Ovary (tissue), 3 donors: ENCODE results near the gene ABHD11.

Source experiments
- EP300 ChIP-seq: sonication (generic); formaldehyde crosslinking; IDR thresholded peaks from one replicate; pipeline ENCODE4 v1.6.1; 2017; ENCODE audit warnings: antibody characterized with exemption
- POLR2A ChIP-seq: fragments of 450-650 bp; IDR thresholded peaks from one replicate; pipeline ENCODE4 v1.6.1; 2017; ENCODE audit warnings: antibody characterized with exemption, mild to moderate bottlenecking, moderate library complexity
- TF ChIP-seq, protein P1 (sequence below), 3 donors: fragments of 450-650 bp in 2 of 3; fragments of 200-600 bp in 1 of 3; IDR thresholded peaks; one replicate each; pipeline versions ENCODE4 v1.5.1 to v1.8.0; 2016 to 2022; ENCODE audit warnings: antibody characterized with exemption in 3 of 3, mild to moderate bottlenecking in 1 of 3
- donor health status: DM: no; HTN: no; CAD: no.

DNA sequence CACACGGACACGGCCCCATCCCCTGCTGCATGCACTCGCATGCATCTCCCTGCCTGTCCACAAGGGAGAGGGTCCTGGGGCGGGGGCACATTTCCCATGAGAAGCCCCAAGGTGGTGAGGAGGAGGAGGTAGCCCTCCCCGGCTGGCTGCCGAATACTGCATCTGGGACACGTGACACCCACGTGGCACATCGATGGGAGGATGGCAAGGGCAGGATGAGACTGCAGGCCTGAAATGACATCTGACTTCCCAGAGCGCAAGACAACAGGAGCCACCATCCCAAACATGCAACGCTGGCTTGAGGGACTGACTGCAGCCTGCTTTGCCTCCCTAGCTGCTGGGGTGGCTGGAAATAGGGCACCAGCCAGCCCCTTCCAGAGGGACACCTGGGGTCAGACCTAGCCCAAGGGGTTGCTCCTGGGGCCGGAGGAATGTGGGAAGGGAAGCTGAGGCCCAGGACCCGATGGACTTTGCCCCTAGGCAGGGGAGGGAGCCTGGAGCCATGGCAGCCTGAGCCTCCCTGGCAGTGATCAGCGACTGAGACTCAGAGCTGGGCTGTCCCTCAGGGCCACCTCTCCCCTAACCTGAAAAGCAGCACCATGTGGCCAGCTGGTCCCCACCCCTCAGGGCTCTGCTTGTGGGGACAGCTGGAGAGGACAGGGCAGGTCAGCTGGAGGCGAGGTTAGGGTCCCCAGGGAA lies 39.1 kb downstream of the ABHD11 start:
- TF ChIP-seq, protein P1, sequence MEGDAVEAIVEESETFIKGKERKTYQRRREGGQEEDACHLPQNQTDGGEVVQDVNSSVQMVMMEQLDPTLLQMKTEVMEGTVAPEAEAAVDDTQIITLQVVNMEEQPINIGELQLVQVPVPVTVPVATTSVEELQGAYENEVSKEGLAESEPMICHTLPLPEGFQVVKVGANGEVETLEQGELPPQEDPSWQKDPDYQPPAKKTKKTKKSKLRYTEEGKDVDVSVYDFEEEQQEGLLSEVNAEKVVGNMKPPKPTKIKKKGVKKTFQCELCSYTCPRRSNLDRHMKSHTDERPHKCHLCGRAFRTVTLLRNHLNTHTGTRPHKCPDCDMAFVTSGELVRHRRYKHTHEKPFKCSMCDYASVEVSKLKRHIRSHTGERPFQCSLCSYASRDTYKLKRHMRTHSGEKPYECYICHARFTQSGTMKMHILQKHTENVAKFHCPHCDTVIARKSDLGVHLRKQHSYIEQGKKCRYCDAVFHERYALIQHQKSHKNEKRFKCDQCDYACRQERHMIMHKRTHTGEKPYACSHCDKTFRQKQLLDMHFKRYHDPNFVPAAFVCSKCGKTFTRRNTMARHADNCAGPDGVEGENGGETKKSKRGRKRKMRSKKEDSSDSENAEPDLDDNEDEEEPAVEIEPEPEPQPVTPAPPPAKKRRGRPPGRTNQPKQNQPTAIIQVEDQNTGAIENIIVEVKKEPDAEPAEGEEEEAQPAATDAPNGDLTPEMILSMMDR (IDR thresholded peaks at IDR 0.05) = no peak
- no peak for TF ChIP-seq POLR2A
- TF ChIP-seq EP300 = no peak
